ENCODE data around the gene COL9A3. TPM values are rescaled to one million over a fixed set of nuclear protein-coding genes. Genes with fewer than 3 reads are reported as not detected.

The COL9A3 gene
- total RNA-seq, 3 donors from 2014 or later (not counting 1 experiment from before 2014, with no cell fraction given): 1.9 TPM; not detected in 2

- H3K27me3 ChIP-seq (ENCODE audit: control insufficient read depth, insufficient read depth, low read length): no peaks in the 10 kb centered on the region
- H3K4me3 ChIP-seq (ENCODE audit: low read length): no peak overlapping the region
- no peaks in the 10 kb centered on the region for H3K27me3 Mint-ChIP-seq (ENCODE audit: low read depth in 2 of 2)
- peaks cover 8 to 27% of the 10 kb centered on the region in 2 donors for H3K4me1 Mint-ChIP-seq
- no peak for ATAC-seq
- no peak for DNase-seq
- no peaks in the 10 kb centered on the region for H3K36me3 Mint-ChIP-seq
- H3K27ac Mint-ChIP-seq: no peak overlapping the region
- no peak overlapping the region for H3K4me3 Mint-ChIP-seq
- no peaks in the 10 kb centered on the region for H3K9me3 ChIP-seq (ENCODE audit: control insufficient read depth, insufficient read depth, low read length)
- H3K36me3 ChIP-seq (ENCODE audit: control insufficient read depth, insufficient read depth, low read length): no peaks in the 10 kb centered on the region
- WGBS (ENCODE audit: insufficient coverage): 87% methylated on average over 19 of the region's 20 CpGs
- H3K4me1 ChIP-seq (ENCODE audit: control insufficient read depth, insufficient read depth, low read length): peaks cover 26% of the 10 kb centered on the region
- H3K27ac ChIP-seq (ENCODE audit: low read length): no peak overlapping the region
- no peaks in the 10 kb centered on the region for H3K9me3 Mint-ChIP-seq
- intact Hi-C loops (cut with micrococcal nuclease): no loop called here
- TF ChIP-seq, protein P1, sequence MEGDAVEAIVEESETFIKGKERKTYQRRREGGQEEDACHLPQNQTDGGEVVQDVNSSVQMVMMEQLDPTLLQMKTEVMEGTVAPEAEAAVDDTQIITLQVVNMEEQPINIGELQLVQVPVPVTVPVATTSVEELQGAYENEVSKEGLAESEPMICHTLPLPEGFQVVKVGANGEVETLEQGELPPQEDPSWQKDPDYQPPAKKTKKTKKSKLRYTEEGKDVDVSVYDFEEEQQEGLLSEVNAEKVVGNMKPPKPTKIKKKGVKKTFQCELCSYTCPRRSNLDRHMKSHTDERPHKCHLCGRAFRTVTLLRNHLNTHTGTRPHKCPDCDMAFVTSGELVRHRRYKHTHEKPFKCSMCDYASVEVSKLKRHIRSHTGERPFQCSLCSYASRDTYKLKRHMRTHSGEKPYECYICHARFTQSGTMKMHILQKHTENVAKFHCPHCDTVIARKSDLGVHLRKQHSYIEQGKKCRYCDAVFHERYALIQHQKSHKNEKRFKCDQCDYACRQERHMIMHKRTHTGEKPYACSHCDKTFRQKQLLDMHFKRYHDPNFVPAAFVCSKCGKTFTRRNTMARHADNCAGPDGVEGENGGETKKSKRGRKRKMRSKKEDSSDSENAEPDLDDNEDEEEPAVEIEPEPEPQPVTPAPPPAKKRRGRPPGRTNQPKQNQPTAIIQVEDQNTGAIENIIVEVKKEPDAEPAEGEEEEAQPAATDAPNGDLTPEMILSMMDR (IDR thresholded peaks at IDR 0.05): no peak
These were observed 36.6 kb upstream of the COL9A3 start for GRCh38 chr20:62780204-62780603.

- H3K4me1 Mint-ChIP-seq: peaks cover 8 to 22% of the 10 kb centered on the region in 2 donors
These were observed 36.2 kb upstream of the COL9A3 start for GRCh38 chr20:62780696-62781095.

DNA sequence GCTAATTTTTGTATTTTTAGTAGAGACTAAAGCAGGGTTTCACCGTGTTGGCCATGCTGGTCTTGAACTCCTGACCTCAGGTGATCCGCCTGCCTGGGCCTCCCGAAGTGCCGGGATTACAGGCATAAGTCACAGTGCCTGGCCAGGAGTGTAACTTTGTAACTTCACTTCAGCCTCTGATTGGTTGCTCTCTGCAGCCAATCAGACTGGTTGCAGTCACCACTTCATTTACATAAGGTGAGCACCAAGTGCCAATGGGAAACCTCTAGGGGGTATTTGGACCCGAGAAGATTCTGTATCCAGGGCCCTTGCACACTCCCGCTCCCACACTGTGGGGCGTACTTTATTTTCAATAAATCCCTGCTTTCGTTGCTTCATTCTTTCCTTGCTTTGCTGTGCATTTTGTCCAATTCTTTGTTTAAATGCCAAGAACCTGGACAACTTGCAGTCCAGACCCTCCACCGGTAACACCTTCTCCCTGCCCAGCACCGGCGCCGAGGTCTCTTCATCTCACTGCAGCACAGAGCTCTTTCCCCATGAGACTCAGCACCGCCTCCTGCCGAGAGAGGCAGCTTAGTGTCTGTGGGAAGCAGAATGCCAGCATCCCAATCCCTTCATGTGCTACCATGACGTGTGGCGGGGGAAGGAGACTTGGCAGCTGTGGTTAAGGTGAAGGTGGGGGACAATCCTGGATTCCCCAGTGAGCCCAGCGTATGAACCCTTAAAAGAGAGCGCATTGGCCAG, 34.5 kb upstream of the COL9A3 start:
- 90% methylated on average over 18 of the region's 18 CpGs for WGBS (ENCODE audit: insufficient coverage)
- H3K9me3 ChIP-seq (ENCODE audit: control insufficient read depth, insufficient read depth, low read length): no peaks in the 10 kb centered on the region
- ATAC-seq: no peak
- H3K4me3 ChIP-seq (ENCODE audit: low read length): no peak overlapping the region
- intact Hi-C loops (cut with micrococcal nuclease): no loop called here
- Mint-ChIP-seq H3K27ac (no peak overlapping the region), H3K4me1 (peaks cover 0 to 6% of the 10 kb centered on the region in 2 donors), H3K27me3 (ENCODE audit: low read depth in 2 of 2) (no peaks in the 10 kb centered on the region), H3K36me3 (no peaks in the 10 kb centered on the region), H3K9me3 (no peaks in the 10 kb centered on the region), H3K4me3 (no peak overlapping the region)
- no peaks in the 10 kb centered on the region for H3K36me3 ChIP-seq (ENCODE audit: control insufficient read depth, insufficient read depth, low read length)
- no peak for DNase-seq
- H3K27ac ChIP-seq (ENCODE audit: low read length): no peak overlapping the region
- TF ChIP-seq, protein P1 (IDR thresholded peaks at IDR 0.05): no peak
- no peaks in the 10 kb centered on the region for H3K27me3 ChIP-seq (ENCODE audit: control insufficient read depth, insufficient read depth, low read length)
- peaks cover 6% of the 10 kb centered on the region for H3K4me1 ChIP-seq (ENCODE audit: control insufficient read depth, insufficient read depth, low read length)

More at GRCh38 chr20:62780696-62781095, 36.2 kb upstream of the COL9A3 start:
- intact Hi-C loops (cut with micrococcal nuclease): no loop called here
- no peaks in the 10 kb centered on the region for H3K9me3 ChIP-seq (ENCODE audit: control insufficient read depth, insufficient read depth, low read length)
- Mint-ChIP-seq H3K9me3 (no peaks in the 10 kb centered on the region), H3K27me3 (ENCODE audit: low read depth in 2 of 2) (no peaks in the 10 kb centered on the region), H3K4me3 (no peak overlapping the region), H3K27ac (no peak overlapping the region), H3K36me3 (no peaks in the 10 kb centered on the region)
- ATAC-seq (no peak), DNase-seq (no peak)
- H3K4me3 ChIP-seq (ENCODE audit: low read length): no peak overlapping the region
- TF ChIP-seq, protein P1 (IDR thresholded peaks at IDR 0.05): no peak
- H3K4me1 ChIP-seq (ENCODE audit: control insufficient read depth, insufficient read depth, low read length): peaks cover 21% of the 10 kb centered on the region
- no peaks in the 10 kb centered on the region for H3K36me3 ChIP-seq (ENCODE audit: control insufficient read depth, insufficient read depth, low read length)
- H3K27me3 ChIP-seq (ENCODE audit: control insufficient read depth, insufficient read depth, low read length): no peaks in the 10 kb centered on the region
- no peak overlapping the region for H3K27ac ChIP-seq (ENCODE audit: low read length)
- 90% methylated on average over 17 of the region's 17 CpGs for WGBS (ENCODE audit: insufficient coverage)

DNA sequence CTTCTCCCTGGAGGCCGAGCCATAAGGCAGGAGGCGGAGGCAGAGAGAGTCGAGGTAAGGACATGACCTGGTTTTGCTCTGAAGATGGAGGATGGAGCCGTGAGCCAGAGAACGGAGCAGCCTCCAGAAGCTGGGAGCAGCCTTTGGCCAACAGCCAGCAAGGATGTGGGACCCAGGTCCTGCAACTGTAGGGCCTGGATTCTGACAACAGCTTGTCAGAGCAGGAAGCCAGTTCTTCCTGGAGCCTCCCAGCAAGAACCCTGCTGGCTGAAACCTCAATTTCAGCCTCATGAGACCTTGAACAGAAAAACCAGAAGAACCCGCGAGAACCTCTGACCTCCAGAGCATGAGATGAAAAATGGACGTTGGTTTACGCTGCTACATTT, 34.0 kb upstream of the COL9A3 start:
- H3K9me3 Mint-ChIP-seq: no peaks in the 10 kb centered on the region
- Histone ChIP-seq H3K4me3 (ENCODE audit: low read length) (no peak overlapping the region), H3K4me1 (ENCODE audit: control insufficient read depth, insufficient read depth, low read length) (peaks cover under 1% of the 10 kb centered on the region), H3K36me3 (ENCODE audit: control insufficient read depth, insufficient read depth, low read length) (no peaks in the 10 kb centered on the region), H3K27ac (ENCODE audit: low read length) (no peak overlapping the region), H3K27me3 (ENCODE audit: control insufficient read depth, insufficient read depth, low read length) (no peaks in the 10 kb centered on the region), H3K9me3 (ENCODE audit: control insufficient read depth, insufficient read depth, low read length) (no peaks in the 10 kb centered on the region)
- H3K4me3 Mint-ChIP-seq: no peak overlapping the region
- intact Hi-C loops (cut with micrococcal nuclease): no loop called here
- DNase-seq (no peak), ATAC-seq (no peak)
- no peak overlapping the region for H3K27ac Mint-ChIP-seq
- H3K36me3 Mint-ChIP-seq: no peaks in the 10 kb centered on the region
- peaks cover 0 to 3% of the 10 kb centered on the region in 2 donors for H3K4me1 Mint-ChIP-seq
- TF ChIP-seq, protein P1 (IDR thresholded peaks at IDR 0.05): no peak
- H3K27me3 Mint-ChIP-seq (ENCODE audit: low read depth in 2 of 2): no peaks in the 10 kb centered on the region
- 53% methylated on average over 9 of the region's 9 CpGs for WGBS (ENCODE audit: insufficient coverage)

All from natural killer cell (primary cell).